GM21717 (cell line): ENCODE measurements around the gene CACNA1D.
"Not testable (repeated sequence)": the region's sequence is repeated elsewhere in the genome, so short reads cannot be mapped to it uniquely, and the experiment has no call there.

Experiments
- ATAC-seq: cut with Tn5 transposase; IDR thresholded peaks from one replicate; pipeline ENCODE4 v1.9.1; 2021; ENCODE audit warnings: mild to moderate bottlenecking, moderate library complexity; ENCODE audit not compliant: unreplicated experiment

CACNA1D gene

DNA sequence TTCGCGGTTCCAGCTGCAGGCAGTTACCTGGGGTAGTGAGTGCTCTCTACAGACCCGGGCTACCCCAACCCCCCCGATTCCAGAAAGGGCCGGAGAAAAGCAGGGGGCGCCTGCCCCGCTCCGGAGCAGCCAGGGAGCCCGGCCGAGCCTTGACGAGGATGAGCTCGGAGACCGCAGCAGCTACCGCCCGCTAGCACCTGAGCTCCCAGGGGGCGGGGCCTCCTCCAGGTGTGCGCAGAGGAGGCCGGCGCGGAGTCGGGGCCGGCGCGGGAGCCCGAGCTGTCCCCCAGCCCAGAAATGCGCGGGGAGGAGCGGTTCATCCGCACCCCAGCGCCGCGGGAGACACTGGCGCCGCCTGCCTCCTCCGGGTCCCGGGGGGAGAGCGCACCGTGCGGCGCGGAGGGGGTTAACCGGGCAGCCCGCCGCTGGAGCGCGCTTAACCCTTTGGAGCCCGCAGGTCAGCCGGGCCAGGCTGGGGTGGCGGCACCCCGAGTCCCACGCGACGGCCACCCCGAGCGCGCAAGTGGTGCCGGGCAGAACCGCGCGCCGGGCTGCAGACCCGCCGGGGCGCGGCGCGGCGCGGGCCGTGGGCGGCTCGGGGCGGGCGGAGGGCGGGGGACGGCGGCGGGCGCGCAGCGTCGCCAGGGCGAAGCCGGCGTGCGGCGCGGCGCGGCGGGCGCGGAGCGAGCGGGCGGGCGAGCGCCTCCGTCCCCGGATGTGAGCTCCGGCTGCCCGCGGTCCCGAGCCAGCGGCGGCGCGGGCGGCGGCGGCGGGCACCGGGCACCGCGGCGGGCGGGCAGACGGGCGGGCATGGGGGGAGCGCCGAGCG lies at the start of gene CACNA1D:
TSS of gene CACNA1D (plus strand) at position 649 of the 829 bp plus-strand sequence. CDS start 556 bp downstream, outside the sequence.
- ATAC-seq = no peak

DNA sequence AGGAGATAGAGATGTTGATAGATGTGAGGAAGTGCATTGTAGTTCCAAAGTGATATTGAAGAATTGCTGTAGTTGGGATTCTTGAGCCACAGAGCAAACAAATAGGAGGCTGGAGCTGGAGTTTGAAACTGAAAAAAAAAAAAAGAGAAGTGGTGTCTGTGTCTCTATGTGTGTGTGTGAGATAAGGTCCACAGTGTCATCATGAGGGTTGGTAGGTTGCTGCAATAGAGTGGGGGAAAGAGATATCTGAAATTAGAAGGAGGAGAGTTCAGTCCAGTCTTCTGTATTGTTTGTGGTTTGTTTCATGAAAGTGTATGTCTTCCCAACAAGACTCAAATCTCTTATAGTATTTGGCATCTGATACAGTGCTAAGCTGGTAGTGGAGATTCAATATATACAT lies 37.3 kb upstream of the CACNA1D start:
- ATAC-seq = no peak

DNA sequence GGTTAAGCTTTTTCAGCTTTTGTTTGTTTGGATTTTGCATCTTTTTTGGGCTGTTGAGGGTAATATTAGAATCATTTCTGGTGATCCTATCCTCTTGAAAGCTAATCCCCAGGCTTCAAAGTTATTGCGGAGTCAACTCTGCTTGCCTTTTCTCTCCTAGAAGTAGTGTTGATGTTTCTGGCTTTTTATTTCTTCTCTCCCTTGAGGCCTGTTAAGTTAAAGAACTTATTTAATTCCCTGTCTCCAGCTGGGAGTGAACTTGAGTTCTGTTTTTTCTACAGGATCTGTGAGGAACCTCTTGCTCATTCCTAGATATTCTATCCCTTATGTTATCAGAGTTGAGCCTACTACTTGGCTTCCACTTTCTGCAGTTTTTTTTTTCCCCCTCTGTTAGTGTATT lies 34.1 kb upstream of the CACNA1D start:
- ATAC-seq = no peak

DNA sequence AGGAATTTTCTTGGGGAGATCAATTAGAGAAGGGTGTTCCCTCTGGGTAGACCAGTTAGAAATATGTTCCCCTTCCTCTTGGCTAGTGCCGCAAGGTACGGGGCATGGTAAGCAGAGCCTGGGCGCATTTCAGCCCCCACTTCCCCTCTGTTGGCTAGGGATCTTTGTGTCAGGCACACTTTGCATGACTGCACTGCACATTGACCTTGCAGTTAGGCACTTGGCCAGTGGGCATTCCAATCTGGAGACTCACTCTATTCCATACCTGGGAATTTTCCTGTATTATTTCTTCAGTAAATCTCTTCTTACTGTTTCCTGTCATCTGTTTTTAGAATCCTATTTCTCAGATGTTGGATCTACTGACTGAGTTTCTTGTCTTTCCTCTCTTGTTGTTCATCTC lies 30.0 kb upstream of the CACNA1D start:
- ATAC-seq = no peak

DNA sequence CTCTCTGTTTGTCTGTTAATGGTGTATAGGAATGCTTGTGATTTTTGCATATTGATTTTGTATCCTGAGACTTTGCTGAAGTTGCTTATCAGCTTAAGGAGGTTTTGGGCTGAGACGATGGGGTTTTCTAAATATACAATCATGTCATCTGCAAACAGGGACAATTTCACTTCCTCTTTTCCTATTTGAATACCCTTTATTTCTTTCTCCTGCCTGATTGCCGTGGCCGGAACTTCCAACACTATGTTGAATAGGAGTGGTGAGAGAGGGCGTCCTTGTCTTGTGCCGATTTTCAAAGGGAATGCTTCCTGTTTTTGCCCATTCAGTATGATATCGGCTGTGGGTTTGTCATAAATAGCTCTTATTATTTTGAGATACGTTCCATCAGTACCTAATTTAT lies 24.7 kb upstream of the CACNA1D start:
- not testable (repeated sequence) for ATAC-seq

DNA sequence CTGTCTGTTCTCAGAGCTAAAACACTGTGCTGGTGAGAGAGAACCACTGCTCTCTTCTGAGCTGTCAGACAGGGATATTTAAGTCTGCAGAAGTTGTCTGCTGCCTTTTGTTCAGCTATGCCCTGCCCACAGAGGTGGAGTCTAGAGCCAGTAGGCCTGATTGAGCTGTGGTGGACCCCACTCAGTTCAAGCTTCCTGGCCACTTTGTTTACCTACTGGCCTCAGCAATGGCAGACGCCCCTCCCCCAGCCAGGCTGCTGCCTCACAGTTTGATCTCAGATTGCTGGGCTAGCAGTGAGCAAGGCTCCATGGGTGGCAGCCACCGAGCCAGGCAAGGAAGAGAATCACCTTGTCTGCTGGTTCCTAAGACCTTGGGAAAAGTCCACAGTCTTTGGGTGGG lies 21.0 kb upstream of the CACNA1D start:
- ATAC-seq = no peak

DNA sequence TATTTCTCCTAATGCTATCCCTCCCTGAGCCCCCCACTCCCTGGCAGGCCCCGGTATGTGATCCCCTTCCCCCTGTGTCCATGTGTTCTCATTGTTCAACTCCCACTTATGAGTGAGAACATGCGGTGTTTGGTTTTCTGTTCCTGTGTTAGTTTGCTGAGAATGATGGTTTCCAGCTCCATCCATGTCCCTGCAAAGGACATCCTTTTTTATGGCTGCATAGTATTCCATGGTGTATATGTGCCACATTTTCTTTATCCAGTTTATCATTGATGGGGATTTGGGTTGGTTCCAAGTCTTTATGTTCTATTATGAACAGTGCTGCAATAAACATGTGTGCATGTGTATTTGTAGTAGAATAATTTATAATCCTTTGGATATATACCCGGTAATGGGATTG lies 18.0 kb upstream of the CACNA1D start:
- ATAC-seq = not testable (repeated sequence)

DNA sequence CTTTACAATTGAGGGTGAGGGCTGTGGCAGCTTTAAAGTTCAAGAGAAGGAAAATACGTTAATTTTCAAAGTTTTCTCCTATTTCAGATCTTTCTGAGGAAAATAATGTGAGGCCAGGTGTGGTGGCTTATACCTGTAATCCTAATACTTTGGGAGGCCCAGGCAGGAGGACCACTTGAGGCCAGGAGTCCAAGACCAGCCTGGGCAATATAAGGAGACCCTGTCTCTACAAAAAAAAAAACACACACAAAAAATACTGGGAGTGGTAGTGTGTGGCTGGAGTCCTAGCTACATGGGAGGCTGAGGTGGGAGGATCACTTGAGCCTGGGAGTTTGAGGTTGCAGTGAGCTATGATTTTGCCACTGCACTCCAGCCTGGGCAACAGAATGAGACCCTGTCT lies 16.7 kb upstream of the CACNA1D start:
- not testable (repeated sequence) for ATAC-seq

DNA sequence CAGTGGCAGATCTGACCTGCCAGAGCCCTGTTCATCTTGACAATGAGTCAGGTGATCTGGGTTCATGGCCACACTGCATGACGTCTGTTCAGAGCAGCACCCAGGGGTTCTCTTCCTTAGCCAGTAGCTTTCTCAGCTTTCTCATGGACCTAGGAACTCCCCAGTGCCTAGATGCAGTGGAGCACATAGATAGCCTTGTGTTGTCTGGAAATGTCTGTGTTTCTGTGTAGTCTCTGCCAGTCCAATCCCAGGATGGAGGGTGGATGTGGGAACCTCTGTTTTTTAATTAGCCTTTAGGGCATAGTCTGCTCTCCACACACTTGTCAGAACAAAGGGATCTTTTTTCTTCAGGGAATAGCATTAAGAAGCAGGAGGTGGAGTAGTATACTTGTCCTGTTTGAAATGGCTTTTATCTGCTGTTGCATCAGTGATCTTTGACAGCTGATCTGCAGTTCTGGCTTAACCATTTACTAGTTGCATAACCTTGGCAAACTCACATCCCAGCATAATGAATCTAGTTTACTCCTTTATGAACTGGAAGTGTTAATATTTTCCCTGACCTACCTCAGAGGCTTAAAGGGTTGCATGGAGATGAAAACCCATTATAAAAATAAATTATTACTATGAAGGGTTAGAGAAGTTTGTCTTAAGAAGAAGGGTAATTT lies 16.1 kb upstream of the CACNA1D start:
- no peak for ATAC-seq

DNA sequence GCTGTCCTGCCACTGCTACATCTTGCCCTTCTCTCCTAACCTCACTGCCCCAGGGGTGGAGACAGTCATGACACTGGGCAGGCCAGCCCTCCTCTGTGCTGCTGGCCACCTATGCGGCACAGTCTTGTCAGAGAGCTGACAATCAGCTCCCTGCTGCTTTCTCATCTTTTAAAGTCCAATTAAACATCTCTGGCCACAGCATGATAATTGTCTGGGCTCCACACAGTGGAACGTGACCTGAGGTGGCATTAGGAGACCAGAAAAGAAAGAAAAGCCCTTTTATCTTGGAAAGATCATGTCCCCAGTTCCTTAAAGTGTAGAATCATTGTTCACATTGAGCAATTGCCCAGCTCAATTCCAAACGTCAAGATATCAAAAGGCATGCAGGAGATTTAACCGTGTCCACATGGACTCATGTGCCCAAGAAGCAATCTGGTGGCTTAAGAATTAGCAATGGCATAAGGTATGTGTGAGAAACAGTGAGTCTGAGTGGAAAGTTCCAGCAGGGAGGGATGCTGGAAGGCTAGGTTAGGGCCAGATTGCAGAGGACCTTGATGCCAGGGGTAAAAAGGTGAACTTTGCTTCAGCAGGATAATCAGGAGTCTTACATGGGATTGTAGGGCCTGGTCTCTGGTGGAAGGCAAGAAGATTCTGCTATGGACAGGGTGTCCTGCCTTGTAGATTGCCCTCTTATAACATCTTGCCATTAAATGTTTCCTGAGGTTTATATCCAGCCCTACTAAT lies 15.3 kb upstream of the CACNA1D start:
- no peak for ATAC-seq

DNA sequence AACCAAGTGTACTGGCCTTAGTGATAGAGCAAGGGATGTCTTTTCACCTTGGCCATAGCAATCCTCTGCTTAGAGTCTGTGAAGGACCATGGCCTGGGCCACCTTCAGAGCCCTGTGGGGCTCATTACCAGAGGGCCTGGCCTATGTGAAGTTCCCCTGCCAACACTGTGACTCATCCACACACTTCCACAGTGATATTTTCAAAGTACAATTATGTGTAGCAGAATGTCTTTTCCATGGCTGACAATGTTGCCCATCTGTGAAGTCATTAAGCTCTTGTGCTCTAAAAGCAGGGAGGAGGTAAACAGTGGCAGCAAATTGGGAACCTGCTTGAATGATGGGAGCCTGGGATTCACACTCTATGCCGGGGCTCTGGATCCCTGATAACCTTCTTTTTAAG lies 12.2 kb upstream of the CACNA1D start:
- ATAC-seq = no peak

DNA sequence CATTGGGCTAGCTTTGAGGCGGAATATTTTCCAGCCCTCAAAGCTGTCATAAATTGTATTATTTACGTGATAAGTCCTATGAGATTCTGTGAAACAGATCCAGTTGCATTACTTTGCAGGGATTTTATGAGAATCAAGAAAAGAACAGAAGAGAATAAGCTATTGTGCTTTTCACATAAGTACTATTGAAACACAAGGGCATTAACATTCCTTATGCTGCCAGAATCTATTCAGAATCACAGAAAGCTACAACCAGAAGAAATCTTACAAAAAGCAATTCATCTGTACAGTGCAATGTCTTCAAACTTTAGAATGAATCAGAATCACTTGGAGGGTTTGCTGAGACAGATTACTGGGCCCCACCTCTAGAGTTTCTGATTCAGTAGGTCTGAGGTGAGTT lies 10.6 kb upstream of the CACNA1D start:
- ATAC-seq = no peak

DNA sequence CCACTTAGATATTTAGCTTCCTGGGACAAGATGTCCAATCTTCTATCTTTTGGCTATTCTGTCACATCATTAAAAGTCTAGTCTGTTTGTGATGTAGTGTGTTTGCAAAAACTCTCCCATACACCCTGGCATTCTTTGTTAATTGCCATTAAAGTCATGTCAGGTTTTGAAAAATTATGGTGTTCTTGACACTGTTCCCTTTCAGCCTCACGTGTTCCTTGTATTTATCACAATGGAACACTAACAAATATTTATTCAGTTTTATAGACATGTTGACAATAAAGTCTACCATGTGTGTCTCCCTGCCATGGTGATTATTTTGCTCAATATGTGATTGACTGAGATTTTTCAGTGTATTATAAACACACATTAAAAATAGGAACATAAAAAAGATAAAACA lies 9.4 kb upstream of the CACNA1D start:
- no peak for ATAC-seq

DNA sequence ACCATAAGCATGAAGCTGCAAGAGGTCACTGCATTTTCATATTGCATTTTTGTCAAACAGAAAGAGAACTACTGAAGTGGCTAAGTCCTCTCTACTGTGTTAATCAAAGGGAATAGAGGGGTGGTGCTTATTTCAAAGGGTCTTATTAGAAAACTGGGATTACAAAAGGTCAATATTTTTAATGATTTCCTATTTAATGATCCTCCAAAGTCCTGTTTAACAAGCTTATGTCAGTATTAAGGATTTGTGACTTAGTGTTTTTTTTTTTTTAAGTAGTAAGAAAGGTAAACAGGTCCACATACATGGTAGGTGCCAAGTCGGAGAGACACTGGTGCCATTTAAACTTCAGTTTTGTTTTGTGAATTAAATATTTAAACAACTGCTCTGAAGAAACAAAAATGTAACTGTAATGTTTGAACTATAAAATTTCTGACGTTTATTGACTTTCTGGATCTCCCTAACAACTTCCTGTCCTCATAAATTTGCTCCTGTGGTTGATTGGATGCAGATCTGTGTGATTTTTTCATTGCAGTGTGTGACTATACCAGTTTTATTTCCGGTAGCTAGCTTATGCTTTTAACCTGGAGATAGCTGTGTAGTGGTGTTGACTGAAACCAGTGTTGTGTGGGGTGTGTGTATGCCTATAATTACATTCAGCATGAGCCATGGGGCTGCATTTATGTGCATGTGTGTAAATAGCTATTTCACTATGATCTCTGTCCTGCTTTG lies 8.6 kb upstream of the CACNA1D start:
- no peak for ATAC-seq

DNA sequence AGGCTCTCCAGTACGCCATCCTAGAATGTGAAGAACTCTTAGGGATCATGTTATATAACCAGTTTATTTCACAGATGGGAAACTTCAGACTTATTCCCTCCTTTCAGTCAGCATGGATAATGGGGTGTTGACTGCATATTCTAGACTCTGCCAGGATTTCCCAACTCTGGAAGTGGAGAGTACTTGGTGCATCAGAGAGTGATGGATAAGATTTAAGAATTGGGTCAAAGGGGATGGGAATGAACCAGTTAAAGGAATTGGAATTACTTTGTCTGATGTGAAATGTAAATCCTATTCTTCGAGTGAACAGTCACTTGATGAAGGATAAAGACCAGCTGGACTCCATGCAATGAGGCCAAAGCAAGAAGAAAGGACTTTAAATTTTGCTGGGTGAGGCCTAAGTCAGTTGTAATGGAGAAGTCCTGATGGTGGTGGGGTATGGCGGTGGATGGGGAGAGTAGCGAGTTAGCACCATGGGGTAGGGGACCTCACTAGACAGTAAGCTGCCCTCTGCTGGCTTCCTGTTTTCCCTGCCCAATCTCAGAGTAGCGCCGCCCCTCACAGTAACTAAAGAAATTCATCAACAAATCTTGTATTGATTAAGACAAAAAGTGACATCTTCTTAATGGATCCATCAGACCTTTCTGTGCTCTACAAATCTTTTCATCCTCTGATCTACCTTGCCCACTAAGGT lies 7.3 kb upstream of the CACNA1D start:
- no peak for ATAC-seq

DNA sequence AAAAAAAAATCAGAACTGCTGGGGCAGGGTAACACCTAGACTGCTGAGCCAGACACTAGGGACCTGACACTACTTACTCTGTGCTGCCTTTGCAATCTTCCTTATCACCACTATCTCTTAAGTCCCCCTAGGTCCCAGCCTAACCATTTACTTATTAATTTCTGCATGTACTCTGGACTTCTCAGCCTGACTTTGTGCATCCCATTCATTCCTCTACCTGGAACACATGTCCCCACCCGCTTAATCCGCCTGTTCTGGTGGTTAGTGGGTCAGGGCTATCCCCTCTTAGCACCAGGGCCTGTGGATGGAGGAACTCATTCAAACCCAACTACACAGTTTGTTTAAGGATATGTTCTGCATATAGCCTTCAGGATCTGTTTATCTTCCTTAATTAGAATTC lies 5.0 kb upstream of the CACNA1D start:
- ATAC-seq = no peak

DNA sequence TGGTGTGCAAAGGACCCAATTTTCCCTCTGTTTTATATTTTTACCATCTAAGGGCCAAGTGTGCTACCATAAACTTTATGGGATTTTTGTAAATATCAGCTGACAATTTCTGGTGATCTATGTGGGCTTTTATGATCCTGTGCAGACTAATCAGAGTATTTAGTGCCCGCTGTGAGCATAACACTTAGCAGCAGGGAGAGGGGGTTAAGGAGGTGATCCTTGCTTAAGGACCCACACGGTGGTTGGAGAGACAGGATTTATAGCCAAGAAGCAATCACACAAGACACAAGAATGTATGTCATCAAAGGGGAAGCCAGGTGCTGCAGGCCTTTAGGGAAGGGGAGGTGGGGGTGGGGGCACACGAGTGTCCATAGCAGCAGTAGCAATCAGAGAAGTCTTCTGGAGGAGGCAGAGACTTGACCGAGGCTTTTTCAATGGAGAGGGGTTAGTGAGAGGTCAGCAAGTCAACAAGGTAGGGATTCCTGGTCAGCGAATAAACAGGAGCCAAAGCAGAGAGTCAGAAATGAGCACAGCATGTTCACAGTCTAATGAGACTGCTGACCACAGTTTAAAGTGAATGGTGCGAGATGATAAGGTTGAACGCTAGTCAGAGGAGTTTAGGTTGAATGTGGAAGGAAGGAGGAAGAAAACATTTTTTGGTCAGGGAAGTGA lies 4.5 kb upstream of the CACNA1D start:
- no peak for ATAC-seq

DNA sequence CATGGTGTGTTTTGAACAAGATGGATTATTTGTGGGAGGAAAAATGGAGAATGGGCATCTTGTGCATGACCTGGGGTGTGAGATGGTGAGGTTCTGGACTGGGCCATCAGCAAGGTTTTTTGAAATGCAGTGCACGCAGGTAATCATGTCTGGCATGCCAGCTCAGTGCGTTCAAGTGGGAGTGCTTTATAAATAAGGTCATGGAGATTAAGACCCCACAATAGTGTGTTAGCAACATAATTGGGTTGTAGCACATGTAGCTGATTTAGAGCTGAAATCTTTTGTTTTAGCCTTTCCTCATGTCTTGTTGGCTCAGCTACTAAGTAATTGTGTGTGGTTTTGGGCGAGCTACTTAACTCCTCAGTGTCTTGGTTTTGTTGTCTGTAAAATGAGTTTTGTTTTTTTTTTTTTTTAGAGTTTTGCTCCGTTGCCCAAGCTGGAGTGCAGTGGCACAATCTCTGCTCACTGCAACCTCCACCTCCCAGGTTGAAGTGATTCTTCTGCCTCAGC lies 3.9 kb upstream of the CACNA1D start:
- no peak for ATAC-seq

DNA sequence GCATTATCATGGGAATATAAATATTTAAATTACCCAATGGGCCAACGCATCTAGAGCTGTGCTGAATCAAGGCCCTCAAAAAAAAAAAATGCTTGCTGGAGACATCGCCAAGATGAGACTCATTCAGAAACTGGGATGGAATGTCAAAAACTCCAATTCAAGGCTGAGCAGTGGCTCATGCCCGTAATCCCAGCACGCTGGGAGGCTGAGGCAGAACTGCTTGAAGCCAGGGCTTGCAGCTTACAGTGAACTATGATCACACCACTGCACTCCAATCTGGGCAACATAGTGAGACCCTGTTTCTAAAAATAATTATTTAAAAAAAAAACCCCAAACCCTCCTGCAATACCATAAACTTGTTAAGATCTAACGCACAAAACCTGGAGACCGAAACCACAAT lies 3.1 kb upstream of the CACNA1D start:
- ATAC-seq = no peak

DNA sequence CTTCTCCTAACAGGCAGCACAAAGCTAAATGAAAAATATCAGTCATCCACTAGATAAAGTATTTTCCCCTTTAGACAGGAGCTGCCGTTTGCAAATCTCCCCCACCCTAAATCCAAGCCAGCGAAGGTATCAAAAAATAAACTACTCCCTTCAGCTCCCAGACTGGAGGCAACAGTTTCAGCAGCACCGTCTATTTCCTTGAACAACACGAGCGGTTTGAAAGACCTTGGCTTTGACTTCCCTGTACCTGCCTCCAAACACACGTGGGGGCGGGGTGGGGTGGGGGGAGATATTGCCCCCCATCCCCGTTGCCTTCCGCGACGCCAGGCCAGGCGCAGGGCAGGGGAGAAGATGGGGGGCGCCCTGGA lies 832 bp upstream of the CACNA1D start:
- no peak for ATAC-seq
